ENCODE measurements around the gene ATF6. TPM values are rescaled to one million over a fixed set of nuclear protein-coding genes. Genes with fewer than 3 reads are reported as not detected.

The ATF6 gene
- total and polyA plus RNA-seq, 12 donors: 2.6 to 20.9 (median 15.2) TPM

DNA sequence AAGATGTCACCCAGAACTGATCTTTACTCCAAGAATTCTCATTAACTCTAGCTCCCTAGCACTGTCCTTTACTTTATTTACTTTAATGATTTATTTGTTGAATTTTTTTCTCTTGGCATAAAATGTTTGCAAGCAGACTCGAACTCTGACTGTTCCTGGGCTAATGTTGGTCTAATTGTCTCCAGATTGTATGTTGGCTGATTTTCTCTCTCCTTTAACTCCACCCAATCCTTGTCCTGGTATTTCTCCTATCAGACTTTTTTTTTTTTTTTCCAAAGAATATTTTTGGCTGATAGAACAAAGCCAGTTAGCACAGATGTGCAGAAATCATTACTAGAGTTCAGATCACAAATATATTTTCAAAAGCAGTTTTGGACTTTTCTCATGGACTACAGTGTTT lies 82.6 kb downstream of the ATF6 start:
- ATAC-seq: no peak
- no peak overlapping the region for H3K4me3 ChIP-seq
- WGBS, 2 donors: 16 to 18% methylated on average over 1 of the region's 1 CpG
- H3K9me3 ChIP-seq: no peaks in the 10 kb centered on the region
- no peak overlapping the region for H3K27ac ChIP-seq
- H3K36me3 ChIP-seq: peaks cover 0 to 75% (median 11%) of the 10 kb centered on the region in 9 donors
- H3K27me3 ChIP-seq: no peaks in the 10 kb centered on the region
- peaks cover 0 to 17% (median 10%) of the 10 kb centered on the region in 9 donors for H3K4me1 ChIP-seq
- DNase-seq: no peak
- intact Hi-C loops (cut with DNase I): no loop called here
- TF ChIP-seq, protein P1, sequence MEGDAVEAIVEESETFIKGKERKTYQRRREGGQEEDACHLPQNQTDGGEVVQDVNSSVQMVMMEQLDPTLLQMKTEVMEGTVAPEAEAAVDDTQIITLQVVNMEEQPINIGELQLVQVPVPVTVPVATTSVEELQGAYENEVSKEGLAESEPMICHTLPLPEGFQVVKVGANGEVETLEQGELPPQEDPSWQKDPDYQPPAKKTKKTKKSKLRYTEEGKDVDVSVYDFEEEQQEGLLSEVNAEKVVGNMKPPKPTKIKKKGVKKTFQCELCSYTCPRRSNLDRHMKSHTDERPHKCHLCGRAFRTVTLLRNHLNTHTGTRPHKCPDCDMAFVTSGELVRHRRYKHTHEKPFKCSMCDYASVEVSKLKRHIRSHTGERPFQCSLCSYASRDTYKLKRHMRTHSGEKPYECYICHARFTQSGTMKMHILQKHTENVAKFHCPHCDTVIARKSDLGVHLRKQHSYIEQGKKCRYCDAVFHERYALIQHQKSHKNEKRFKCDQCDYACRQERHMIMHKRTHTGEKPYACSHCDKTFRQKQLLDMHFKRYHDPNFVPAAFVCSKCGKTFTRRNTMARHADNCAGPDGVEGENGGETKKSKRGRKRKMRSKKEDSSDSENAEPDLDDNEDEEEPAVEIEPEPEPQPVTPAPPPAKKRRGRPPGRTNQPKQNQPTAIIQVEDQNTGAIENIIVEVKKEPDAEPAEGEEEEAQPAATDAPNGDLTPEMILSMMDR (IDR thresholded peaks at IDR 0.05): no peak

DNA sequence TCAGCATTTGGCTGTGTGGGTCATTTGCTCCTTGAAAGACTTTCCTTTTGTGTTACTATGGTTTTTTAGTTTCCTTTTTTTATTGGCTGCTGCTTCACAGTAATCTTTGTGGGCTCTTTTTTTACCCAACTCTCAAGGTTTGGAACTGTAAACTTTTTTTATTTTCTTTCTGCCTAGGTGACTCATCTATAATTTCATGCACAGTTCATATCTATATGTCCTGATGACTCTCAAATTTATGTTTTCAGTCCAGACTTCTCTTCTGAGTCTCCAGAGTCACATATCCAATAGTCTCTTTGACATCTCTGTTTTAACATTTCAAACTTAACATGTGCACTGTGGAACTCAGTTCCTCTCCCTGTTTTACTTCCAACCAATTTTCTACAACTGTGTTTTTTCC lies 83.4 kb downstream of the ATF6 start:
- ATAC-seq: no peak
- H3K4me3 ChIP-seq: no peak overlapping the region
- no peak for DNase-seq
- no peaks in the 10 kb centered on the region for H3K27me3 ChIP-seq
- intact Hi-C loops (cut with DNase I): no loop called here
- H3K4me1 ChIP-seq: peaks cover 0 to 17% (median 10%) of the 10 kb centered on the region in 9 donors
- TF ChIP-seq, protein P1 (IDR thresholded peaks at IDR 0.05): no peak
- H3K9me3 ChIP-seq: no peaks in the 10 kb centered on the region
- peaks cover 0 to 76% (median 19%) of the 10 kb centered on the region in 9 donors for H3K36me3 ChIP-seq
- H3K27ac ChIP-seq: no peak overlapping the region

DNA sequence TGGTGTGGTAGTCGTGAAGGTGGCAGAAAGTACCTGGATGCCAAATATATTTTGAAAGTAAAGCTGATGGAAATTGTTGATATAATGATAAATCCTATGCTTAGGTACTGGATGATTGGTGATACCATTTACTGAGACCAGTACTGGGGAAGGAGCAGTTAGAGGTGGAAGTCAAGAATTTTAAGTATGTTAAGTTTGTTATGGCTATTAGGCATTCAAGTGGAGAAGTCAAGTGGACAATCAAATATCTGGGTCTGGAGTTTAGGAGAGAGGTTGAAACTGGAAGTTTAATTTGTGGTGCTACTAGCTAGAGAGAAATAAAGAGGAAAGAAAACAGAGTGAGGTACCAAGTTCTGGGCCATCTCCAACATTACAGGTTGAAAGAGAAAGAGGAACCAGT lies 89.1 kb downstream of the ATF6 start:
- Histone ChIP-seq H3K36me3 (peaks cover 0 to 83% (median 28%) of the 10 kb centered on the region in 9 donors), H3K27me3 (no peaks in the 10 kb centered on the region), H3K27ac (no peak overlapping the region), H3K9me3 (no peaks in the 10 kb centered on the region), H3K4me1 (no peaks in the 10 kb centered on the region), H3K4me3 (no peak overlapping the region)
- WGBS, 2 donors: 95 to 96% methylated on average over 1 of the region's 1 CpG
- intact Hi-C loops (cut with DNase I): loop anchor here in 1 of 10 donors (10.0 kb wide), 1 partner anchor 180 kb away; no protein-coding TSS in a partner anchor
- DNase-seq: no peak
- ATAC-seq: no peak
- TF ChIP-seq, protein P1 (IDR thresholded peaks at IDR 0.05): no peak

DNA sequence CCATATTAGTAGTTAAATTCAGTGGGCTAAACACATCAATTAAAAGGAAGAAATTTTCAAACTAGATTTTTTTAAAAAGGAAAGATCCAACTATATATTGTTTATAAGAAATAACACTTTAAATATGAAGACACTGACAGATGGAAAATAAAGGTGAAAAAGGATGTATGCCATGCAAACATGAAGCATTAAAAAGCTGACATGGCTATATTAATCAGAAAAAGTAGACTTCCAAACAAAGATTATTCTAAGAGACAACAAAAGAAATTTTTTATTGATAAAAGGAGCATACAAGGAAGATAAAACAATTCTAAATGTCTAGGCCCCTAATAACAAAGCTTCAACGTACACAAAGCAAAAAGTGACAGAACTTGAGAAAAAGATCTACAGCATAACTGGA lies 92.2 kb downstream of the ATF6 start:
- TF ChIP-seq, protein P1 (IDR thresholded peaks at IDR 0.05): no peak
- Histone ChIP-seq H3K4me1 (no peaks in the 10 kb centered on the region), H3K4me3 (no peak overlapping the region), H3K27me3 (no peaks in the 10 kb centered on the region), H3K27ac (no peak overlapping the region), H3K9me3 (no peaks in the 10 kb centered on the region), H3K36me3 (peaks cover 0 to 85% (median 34%) of the 10 kb centered on the region in 9 donors)
- intact Hi-C loops (cut with DNase I): loop anchor here in 1 of 10 donors (10.0 kb wide), 1 partner anchor 177 kb away; no protein-coding TSS in a partner anchor
- DNase-seq (no peak), ATAC-seq (no peak)
- WGBS, 2 donors: 95 to 98% methylated on average over 1 of the region's 1 CpG

Measured in heart right ventricle (tissue), 16 donors.